DMS153 treated with DMSO at 0.1 percent for 48 hours (cell line): ENCODE results near the gene NELL1.

Source experiments
- DNase-seq: peaks from one replicate; lab custom pipeline; 2025; ENCODE audit not compliant: unreplicated experiment; lab: John Stamatoyannopoulos, UW

Gene NELL1

GRCh38 chr11:20949585-20949984 lies 280.2 kb downstream of the NELL1 start:
- DNase-seq: no peak

DNA sequence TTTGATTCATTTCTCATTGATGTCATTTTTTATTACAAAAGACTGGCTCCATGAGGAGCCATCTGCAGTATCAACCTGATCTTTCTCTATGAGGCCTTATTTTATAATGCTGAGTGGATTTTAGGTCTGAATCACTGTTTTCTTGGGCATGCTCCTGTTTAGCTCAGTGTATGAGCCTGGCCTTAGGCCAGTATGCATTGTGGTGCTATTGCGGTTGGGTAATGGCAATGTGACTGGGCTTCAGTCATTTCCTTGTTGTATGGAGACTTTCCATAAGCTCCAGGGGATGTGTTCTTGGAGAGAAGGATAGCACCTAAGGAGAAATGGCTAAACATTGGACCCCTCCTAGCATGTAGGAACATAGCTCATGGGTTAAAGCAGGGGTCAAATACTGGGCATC lies 293.2 kb downstream of the NELL1 start:
- no peak for DNase-seq

GRCh38 chr11:20963596-20963995 lies 294.2 kb downstream of the NELL1 start:
- no peak for DNase-seq

GRCh38 chr11:20964985-20965384 lies 295.6 kb downstream of the NELL1 start:
- no peak for DNase-seq

GRCh38 chr11:20966489-20966888 lies 297.1 kb downstream of the NELL1 start:
- DNase-seq: no peak

GRCh38 chr11:20973940-20974559 lies 304.7 kb downstream of the NELL1 start:
- DNase-seq: no peak

DNA sequence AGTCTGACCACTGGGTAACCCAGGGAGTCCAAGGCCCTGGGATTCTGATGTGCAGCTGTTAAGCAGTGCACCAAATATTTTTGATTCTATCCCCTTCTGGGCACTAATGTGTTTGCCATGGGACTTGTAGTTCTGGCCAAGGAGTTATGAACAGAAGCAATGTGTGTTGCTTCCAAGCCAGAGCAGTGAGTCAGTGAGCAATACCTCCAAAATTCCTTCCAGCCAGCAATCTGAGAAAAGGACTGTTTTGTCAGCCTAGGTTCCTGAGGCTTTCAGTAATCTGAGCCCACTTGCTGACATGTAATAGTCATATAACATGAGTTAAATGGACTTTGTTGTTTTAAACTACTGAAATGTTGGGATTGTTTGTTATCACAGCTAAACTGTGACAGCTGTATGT lies 311.4 kb downstream of the NELL1 start:
- no peak for DNase-seq

- no peak for DNase-seq
These were observed 321.1 kb downstream of the NELL1 start for GRCh38 chr11:20990447-20990846.

DNA sequence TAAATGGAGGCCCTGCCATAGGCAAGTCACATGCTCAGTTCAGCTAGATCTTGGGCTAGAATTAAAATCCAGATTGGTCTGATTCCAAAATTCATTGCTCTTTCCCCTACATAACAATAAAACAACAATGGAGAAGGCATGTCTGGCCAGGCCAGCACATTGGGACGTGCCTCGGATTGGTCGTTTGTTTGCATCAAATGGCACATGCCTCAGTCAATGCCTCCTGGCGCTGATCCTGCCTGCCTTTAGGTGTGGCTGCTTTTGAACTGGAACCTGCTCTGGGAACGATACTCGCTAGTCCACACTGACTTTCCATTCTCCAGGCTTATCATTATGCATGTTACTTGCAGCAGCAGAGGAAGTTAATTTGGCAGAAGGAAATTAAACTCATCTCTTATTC lies 322.1 kb downstream of the NELL1 start:
- no peak for DNase-seq

DNA sequence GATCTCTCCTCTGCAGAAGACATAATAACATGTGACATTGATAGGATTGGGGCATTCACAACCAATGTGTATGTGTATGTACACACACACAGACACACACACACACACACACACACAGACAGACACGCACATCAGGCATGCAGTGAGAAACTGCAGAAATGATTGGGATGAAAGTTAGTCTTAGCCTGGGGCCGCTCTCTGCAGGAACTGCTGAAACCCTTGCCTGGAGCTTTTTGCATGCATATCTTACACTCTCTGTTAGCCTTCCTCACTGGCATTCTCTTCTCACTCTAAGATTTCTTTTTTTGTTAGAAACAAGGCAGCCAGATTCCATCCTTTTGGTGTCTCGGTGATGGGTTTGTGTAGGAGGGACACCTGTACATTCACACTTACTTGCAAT lies 337.9 kb downstream of the NELL1 start:
- no peak for DNase-seq

- no peak for DNase-seq
These were observed 348.9 kb downstream of the NELL1 start for GRCh38 chr11:21018248-21018647.

DNA sequence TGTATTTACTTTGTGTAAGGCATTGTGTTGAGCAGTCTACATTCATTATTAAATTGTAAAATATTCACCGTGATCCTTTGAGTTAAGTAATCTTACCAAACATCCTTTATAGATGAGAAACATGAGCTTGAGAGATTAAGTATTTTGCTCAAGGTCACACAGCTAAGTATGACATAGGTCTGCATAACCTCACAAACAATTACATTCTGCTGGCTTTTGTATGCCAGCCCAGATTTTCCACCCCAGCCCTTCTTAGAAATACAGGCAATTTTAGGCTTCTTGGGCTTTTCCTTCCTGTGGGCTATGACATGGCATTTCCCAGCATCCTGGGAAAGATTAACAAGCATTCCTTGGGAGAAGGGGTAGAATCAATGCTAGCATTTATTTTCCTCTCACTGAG lies 357.3 kb downstream of the NELL1 start:
- no peak for DNase-seq

DNA sequence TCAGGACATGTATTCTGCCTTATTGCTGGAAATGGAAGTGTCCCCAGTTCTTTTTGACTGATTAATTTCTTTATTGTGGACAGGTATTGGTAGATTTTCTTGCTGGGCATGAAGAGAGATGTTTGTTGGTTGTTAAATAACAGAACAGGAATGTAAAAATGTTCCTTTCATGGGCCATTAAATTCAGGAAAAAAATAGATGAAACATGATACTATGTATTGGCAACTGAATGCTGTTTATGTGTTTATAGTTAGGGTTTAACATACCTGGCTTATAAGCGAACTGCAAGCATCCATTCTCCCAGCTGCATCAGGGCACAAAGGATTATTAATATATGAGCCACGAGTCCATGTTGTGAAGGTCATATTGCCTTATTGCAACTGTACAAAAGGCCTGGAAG lies 368.5 kb downstream of the NELL1 start:
- DNase-seq: no peak

DNA sequence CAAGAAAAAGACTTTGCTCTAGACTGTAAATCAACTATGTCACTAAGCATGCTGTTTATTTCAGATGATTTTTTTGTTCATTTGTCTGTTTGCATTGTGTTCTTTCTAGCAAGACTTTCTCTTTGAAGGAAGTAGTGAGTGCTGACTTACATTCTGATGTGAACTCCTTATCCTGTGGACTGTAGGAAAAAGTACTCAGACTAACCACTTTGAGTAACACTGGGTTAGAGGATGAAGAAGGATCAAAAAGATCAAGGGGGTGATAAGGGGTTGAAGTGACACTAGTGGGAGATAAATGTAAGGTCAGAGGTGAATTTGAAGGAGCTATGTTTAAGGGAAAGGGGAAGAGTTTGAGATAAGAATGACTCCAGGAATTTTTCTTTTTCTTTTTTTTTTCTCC lies 369.4 kb downstream of the NELL1 start:
- DNase-seq: no peak

DNA sequence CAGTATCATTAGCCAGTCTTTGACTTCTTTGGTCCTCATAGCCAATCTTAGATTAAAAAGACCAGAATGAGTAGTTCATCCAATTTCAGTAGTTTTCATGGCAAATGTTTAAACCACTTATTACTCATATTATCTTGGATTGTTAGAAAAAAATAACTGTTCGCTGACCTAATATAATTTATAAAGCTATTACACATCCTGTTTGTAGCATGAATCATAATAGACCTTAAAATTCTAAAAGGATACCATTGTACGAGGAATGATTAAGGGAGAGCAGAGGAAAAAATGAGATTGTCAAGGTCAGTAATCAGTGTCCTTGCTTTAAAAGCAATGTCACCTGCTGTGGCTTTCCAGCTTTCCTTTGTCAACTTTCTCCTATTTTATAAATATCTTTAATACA lies 371.2 kb downstream of the NELL1 start:
- no peak for DNase-seq

- no peak for DNase-seq
These were observed 379.2 kb downstream of the NELL1 start for GRCh38 chr11:21048626-21049025.

DNA sequence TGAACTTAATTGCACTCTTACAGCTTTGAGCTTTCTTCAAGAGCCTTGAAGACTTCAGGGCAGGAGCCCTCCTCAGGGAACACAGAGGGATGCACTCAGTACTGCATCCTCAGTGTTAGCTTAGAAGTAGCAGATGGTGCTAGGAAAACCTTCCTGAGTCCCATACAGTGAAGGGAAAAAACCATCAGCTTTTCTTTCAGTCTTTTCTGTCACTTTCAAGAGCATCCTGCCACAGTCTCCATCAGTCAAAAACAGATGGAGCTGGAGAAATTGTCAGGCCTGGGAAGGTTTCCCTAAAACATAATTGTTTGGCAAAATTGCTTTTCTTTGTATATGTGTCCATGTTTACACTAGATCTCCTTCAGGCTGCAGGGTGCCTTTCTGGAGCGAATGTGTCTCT lies 384.1 kb downstream of the NELL1 start:
- DNase-seq: no peak

DNA sequence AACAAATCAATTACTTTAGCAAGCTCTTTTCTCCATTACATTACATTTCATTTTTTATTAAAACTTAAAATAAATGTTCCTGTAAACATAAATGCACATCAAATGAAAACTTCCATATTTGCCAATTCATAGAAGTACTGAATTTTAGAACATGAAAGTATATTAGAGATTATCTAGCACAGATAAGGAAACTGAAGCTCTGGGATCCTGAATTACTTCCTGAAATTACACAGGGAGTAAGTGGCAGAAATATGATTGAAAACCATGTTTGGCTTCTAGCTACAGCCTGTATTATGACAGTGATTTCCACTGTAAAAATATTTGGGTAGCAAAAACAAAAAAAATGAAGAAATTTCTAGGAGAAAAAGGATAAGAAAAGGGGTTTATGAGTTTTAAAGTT lies 387.3 kb downstream of the NELL1 start:
- no peak for DNase-seq

DNA sequence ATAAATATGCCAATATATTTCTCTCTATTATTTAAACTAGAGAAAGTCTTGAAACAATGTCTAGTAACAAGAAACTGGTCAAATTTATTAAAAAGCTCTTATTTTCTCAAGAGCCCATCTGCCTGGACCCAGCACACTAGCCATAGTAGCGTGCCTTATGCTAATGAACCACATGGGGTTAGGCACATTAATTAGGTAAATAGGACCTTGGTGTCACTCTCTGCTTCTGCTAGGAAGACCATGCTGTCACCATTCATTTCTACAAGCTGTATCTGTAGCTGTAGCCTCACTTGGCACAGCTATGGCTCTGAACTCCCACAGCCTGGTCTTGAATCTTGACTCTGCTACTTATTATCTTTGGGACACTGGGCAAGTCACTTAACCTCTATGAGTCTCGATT lies 390.5 kb downstream of the NELL1 start:
- DNase-seq: no peak

- no peak for DNase-seq
These were observed 396.6 kb downstream of the NELL1 start for GRCh38 chr11:21066030-21066429.

DNA sequence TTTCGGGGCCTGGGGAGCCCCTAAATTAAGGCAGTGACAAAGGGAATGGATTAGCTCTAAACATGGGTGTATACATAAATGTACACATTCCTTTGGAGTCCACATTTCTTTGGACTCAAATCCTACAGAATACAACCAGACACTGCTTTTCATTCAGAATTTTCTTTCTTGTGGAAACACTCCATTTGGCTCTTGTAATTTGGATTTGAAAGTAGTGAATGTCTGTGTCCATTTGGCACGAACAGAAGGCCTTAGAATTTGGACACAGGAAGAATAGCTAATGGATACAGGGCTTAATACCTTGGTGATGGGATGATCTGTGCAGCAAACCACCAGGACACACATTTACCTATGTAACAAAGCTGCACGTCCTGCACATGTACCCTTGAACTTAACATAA lies 399.5 kb downstream of the NELL1 start:
- no peak for DNase-seq

DNA sequence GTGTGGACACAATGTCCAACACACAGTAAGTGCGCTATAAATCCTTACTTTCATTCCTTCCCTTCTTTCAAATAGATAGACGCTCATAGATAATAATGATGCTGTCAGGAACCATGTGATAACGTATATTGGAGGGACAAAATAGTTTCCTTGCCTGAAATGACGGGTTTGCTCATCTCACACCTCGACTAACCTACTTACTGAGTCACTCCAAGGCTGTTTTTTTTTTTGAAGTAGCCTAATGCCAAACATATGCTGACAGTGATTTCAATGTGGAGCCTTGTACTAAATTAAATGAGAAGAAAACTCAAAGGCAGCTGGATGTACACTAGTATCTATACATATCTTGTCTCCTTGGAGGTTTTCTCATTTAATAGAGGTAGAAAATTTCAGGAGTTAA lies 400.5 kb downstream of the NELL1 start:
- no peak for DNase-seq

DNA sequence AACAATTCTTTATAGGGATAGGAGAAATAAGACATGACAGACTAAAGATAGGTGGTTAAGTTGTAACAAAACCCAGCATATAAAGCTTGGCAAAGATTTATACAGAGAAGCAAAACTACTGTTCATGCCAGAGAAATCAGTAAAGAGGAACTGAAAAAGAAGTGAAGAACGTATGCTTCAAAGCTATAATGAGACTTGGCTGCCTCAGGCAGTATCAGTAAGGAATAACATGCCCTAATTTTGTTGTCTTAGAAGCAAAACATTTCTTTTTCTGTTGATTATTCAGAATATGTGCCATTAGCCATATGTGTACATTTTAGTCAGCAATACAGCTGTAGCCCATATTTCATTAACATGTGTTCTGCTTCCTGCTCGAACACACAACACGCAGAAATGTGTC lies 403.2 kb downstream of the NELL1 start:
- DNase-seq: no peak

DNA sequence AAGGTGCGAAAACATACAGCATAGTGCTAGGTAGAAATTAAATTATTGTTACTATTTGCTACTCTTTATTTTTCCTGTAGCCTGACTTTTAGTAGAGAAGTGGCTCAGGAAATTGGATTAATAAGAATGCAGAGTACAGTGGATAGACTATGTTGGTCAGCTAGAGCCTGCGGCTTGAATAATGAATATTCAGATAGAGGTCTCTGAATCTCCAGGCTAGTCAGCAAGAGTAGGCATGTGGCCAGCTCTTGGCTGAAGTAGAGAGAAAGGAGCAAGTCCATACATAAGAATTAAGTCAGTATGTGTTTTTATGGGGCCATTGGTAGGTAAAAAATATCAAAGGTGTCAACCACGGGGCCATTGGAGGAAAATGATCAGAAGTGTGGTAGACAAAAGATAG lies 413.5 kb downstream of the NELL1 start:
- DNase-seq: no peak
